GM18858 (cell line): ENCODE results near the gene CEP112.

ENCODE experiments used
- ATAC-seq: cut with Tn5 transposase; IDR thresholded peaks from one replicate; pipeline ENCODE4 v1.9.1; 2021; ENCODE audit not compliant: unreplicated experiment

Gene CEP112

DNA sequence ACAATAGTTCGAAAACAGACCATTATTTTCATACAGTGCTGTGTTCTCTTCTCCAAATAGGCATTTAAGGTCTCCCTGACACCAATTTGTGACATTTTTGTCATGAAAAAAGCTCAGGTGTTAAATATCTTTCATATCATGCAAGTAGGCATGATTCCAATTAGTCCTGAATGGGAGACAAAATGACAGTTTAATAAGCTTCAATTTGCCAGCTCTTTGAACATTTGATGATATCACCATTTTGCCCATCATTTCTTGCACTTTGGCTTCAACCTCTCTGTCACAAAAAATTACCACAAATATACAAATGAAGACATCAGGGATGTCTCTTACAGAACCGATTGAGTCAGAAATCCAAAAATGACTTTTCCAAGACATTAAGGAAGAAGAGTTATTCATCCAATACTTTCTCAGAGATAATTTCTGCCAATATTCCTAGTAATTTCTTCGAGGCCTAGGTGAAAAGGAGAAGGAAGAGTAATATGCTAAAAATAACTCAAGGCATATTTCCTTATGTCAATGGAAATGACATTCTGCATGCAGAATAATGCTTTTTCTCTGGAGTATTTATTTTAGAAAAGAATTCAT lies 298.1 kb downstream of the CEP112 start:
- no peak for ATAC-seq

DNA sequence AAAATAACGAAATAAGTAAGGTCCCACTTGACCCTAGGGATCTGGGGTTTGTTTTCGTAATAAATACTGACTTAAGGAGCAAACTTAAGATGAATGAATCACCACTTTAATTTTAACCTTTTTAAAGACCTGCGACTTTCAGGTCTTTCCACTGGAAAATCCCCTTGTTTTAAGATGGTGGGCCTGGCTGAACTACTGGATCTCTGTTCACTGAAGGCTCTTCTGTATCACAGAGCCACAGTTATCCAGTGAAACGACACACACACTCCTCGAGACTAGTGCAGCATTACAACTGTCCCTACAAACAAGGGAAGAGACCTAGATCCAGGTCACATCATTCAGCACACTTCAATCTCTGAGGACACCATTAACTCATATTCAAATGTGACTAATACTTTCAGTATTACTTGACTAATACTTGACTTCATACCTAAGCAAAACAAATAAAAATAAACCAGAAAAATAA lies 299.0 kb downstream of the CEP112 start:
- ATAC-seq: no peak

DNA sequence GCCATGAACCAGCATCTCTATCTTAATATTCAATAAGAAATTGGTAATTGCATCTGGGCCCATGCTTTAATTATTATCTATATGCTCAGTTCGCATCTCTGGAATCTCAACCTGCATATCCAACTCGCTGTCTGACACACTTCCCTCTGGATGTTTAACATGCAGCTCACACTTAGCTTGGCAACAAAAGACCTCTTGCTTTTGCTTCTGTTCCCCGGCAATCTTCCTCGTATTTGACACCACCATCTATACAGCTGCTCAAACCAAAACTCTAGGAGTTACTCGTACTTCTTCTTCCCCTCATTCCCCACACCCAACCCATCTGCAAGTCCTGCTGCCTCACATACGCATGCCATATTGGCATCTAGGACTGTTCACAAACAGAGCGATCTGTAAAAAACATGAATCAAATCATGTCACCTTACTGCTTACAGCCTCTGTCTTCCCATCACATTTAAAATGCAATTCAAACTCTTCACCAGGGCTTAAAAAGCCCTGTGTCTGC lies 300.6 kb downstream of the CEP112 start:
- ATAC-seq: no peak

DNA sequence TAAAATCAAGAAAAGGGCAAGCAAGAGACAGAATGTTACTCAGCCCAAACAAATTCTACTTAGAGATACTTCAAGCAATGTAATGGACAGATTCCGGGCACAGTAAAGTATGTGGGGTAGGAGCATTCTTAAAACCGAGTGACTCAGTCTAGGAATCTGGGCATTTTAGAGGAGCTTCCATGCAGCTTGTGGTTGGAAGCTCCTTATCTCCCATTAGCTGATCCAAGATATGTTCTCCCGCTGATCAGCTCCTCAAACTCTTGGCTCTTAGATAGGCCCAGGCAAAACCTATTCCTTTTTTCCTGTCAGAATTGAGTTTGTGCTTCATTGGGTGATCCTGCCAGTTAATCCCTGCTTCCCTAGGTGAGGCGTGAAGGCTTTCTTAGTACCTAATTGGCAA lies 303.3 kb downstream of the CEP112 start:
- no peak for ATAC-seq

DNA sequence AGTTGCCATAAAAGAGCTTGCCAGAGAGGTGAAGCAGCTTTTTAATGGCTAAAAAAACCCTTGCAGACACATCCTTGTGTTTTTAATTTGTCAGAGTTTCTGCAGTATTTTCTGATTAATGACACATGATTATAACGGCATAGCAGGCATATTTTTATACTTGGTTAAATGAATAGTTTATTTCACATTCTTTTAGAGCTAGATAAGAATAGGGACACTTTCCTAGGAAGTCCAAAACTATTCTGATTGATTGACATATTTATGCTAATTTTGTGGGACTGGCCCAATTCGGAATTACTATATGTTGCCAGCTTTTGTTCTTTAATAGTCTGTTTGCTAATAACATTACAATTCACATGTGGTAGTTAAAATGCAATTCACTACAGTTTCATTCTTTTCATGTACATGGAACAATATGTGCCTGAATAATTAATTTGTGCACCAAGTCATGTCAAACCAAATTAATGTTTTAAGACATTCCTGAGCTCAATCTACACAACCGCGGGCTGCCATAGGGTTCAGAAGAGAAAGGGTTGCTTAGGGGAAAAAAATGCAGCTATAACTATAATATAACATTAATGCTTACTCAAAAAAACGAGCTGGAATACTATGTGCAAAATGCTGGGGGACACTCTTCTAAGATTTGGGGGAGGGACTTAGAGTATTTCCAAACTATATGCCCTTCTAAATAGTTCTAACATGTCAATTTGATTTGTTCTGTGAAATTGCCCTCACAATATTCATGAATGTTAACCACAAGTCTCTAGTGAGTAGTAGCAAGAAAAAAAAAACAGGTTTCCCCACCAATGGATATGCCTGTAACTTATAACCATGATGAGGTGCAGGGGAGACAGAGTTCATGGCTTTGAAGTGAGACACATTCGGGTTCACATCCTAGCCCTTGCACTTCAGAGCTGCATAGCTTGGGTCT lies 305.4 kb downstream of the CEP112 start:
- ATAC-seq: no peak

DNA sequence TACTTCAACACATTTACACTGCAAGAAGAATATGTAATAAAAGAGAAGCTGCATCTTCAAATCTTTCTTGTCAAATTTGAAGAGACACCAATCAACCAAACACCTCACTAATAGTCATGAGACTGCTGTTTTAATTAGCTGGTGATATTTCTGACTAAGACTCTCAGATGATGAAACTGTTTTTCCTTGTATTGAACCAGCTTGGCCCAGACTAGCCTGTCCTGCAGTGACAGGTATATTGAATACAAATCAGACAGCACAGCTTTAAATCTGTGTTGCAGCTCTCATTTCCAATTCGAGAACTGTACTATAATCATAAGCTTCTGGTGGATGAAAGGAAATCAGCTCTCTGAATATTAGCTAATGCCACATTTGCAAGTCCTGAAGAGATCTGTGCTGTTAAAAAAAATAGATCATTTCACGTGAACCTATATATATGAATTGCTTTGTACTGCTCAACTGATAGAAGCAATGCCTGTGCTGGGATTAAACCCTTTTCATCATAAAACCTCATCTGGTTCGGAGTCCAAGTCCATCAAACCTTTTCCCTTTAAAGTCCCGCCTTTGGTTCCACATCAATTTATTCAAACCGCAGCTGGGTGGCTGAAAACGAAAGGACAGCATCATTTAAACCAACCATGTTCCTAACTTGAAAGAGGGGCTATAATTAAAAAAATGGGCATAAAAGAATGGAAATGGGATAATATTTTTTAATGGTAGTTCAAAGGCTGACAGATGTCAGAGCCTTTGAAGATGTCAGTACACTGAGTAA lies 306.2 kb downstream of the CEP112 start:
- no peak for ATAC-seq

DNA sequence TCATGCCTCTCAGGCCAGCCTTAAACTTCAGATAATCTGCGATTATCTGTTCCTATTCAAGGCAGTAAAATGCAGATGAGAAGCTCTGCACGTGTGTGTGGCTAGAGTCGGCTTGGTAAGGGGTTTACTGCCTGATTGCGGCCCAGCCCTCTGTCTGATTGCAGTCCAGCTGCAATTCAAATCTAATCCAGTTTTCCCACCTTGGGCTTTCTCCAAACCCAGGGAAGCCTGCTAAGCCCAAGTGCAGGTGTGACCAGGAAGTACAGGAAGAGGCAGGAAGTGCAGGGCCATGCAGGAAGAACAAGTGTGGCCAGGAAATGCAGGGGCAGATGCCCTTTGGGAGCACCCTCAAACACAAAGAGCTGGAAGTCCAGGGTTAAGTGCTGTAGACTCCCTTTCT lies 314.9 kb downstream of the CEP112 start:
- ATAC-seq: no peak

DNA sequence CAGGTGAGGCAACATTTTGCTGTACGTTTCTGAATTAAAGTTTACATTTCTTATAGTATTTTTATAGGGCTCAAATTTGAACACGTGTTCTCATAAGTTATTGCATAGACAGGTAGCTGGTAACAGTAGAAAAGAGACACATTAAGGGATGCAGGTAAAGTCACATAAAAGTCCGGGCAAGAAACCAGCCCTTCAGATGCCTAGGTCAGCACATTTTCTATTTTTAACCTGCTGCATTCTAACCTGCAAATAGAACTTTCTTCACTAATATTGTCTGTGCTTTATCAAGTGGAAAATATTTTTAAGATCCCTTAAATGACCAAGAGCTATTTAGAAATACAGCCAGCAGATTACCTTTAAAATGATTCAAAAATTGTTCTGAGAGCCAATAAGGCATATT lies 323.1 kb downstream of the CEP112 start:
- no peak for ATAC-seq

DNA sequence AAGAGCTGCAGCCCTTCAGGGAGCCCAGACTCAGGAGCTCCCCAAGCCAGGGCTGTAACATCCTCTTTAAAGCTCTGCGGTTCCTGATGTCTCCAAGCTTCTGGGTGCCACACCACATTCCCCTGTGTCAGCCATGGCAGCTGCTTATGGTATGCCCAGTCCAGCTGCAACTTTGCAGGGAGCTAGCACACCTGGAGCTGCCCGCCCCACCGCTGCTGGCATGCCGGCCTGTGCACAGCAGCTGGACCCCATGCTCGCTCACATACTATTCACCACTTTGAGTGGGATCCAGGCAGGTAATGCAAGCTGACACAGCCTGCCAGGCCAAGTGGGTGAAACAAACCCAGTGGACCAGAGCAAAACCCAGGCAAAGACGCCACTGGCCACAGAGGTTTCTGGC lies 324.9 kb downstream of the CEP112 start:
- no peak for ATAC-seq

DNA sequence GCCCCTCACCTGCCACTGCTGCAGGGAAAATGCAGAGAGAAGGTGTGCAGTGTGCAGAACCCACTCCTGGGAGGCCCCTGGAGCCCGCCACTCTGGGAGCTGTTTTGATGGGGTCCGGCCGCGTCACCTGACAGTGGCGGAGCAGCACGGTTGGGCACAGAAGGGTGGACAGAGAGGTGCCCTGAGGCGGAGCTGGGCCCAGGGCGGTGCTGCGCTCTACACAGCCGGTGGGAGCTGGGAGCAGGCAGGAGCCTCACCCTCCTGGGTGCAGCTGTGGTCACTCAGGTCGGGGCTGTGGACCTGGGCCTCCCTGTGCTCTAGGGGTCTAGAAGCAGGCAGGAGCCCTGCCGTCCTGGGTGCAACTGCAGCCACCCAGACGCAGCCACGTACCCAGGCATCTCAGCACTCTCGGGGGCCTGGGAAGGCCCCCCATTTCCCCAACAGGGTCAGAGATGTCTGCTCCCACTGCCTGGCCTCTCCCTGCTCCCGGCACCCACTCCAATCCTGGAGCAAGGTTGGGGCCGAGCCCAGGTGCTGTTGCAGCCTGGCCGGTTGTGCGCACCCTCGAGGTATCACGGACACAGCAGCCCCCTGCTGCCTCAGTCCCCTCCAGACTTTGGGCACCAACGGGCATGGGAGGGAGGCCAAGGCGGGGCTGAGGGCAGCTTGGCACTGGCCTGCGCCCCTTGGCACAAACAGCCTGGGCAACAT lies 326.1 kb downstream of the CEP112 start:
- no peak for ATAC-seq

DNA sequence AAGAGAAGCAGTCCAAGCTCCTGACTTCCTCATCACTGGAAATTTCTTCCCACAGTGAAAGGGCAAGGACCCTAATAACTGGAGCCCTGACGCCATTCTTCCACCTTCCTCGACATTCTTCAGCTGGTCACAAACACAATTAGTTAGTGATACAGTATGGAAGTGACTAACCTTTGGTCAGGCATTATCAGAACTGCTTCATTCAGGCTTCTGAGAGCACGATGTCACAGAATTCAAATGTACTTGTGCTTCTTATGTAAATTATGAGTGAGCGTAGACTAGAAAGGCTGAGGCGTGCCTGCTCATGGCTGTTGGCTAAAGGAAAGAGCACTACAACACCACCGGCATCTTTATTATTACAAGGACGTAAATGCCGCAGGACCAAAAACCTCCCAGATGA lies 327.5 kb downstream of the CEP112 start:
- no peak for ATAC-seq

DNA sequence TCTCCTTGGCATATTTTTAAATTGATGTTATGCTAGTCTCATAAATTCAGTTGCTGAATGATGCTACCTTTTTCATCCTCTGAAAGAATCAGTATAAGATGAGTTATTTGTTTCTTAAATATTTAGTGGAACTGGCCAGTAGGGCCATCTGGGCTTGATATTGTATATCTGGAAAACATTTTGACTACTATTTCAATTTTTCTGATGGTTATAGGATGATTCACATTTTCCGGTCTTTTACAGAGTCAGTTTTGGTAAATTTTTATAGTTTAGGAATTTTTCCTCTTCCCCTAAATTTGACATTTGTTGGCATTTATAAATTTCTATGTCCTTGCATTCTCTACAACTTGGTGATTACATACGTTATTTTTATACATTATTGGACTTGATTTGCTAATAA lies 334.2 kb downstream of the CEP112 start:
- no peak for ATAC-seq

DNA sequence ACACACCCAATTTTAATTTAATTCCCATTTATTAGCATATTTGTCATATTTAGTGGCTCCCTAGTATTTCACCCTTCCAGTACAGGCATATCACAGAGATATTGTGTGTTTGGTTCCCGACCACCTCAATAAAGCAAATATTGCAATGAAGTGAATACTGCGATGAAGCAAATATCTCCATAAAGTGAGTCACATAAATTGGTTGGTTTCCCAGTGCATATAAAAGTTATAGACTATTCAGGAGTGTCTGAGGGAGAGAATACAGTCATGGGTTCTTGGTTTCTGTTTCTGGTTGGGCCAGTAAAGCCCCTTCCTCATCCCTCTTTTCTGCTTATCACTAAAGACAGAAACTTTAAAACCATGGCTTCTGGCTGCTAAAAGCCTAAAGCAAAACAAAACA lies 335.1 kb downstream of the CEP112 start:
- ATAC-seq: no peak

DNA sequence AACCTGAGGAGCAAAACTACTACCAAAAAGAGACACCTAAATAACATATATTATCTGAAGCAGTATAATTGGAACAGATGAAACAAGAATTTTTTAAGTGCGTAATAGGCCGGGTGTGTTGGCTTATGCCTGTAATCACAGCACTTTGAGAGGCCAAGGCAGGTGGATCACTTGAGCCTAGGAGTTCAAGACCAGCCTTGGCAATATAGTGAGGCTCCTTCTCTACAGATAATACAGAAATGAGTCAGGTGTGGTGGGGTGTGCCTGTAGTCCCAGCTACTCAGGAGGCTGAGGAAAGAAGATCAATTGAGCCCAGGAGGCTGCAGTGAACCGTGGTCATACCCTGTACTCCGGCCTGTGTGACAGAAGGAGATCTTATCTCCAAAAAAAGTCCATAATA lies 336.3 kb downstream of the CEP112 start:
- no peak for ATAC-seq

DNA sequence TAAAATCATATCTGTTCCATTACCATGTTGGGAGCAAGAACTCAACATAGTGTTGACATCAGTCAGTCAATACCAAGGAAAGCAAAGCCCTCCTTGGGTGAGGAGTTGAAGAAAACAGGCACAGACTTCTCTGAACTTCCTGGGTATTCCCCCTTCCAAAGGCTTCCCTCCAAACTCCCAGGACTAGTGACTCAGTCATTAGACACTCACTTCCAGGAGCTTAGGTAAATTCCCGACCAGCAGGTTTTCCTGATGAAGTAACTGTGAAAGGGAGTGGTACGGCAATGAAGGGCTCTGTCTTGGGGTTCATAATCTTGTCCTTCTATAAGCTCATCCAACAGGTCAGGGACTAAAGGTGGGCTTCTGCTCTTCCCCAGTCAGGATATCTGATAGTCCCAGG lies 336.7 kb downstream of the CEP112 start:
- ATAC-seq: no peak

DNA sequence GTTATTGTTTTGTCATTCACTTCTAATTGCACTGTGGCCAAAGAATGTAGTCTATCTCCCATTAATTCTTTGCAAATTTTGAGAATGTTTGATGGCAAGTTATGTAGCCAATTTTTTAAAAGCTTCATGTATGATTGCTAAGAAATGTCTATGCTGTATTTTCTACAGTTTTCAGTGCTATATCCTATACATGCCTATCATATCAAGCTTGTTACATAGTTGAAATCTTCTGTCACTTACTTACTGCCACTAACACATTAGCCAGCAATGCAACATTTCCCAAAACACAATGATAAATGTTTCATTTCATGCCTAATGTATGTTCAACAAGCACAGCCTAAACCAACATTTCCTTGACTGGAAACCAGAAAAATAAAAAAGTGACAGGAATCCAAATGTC lies 338.1 kb downstream of the CEP112 start:
- no peak for ATAC-seq

DNA sequence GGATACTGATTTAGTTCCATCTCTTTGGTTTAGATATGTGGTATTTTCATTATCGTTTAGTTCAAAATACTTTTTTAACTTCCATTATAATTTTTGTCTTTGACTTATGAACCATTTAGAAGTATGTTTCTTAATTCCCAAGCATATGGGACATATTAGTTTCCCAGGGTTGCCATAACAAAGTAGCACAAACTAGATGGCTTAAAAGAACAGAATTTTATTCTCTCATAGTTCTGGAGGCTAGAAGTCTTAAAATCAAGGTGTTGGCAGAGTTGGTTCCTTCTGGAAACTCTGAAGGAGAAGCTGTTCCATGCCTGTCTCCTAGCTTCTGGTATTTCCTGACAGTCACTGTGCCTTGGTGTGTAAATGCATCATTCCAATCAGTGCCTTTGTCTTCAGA lies 339.0 kb downstream of the CEP112 start:
- no peak for ATAC-seq

DNA sequence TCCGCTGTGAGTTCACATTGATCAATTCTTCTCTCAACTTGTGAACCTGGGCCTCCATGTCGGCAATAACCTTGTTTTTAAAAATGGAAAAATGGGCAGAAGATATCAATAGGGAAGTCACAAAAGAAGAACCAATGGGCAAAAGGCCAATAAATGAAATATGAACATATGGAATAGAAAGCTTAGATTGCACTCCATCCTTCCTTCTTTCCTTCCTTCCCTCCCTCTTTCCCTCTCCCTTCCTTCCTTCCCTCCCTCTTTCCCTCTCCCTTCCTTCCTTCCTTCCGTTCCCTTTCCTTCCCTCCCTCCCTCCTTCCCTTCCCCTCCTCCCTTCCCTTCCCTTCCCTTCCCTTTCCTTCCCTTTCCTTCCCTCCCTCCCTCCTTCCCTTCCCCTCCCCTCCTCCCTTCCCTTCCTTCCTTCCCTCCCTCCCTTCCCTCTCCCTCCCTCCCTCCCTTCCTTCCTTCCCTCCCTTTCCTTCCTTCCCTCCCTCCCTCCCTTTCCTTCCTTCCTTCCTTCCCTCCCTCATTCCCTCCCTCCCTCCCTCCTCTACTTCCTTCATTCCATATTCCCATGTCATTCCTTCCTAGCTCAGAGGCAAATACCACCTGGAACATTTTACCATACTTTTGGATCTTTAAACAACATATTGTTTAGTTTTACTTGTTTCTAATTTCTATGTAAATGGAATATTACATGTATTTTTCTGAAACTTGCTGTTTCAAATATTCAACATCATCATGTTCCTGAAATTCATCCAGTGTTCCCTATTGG lies 339.8 kb downstream of the CEP112 start:
- no peak for ATAC-seq

DNA sequence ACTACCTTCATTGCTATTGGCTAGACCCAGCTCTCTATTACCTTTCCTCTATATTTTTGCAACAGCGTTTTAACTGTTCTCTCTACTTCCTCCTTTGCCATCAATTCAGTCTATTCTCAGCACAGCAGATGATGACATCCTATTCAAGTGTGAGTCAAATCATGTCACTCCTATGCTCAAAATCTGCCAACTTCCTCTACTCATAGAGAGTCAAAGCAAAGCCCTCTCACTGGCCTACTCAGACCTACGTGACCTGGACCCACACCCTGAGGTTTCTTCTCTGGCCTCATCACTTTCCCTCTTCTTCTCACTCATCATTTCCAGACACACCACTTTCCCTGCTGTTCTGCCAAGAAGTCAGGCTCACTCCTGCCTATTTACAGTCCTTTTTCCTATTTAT lies 341.4 kb downstream of the CEP112 start:
- peak; percentile 65 for ATAC-seq

DNA sequence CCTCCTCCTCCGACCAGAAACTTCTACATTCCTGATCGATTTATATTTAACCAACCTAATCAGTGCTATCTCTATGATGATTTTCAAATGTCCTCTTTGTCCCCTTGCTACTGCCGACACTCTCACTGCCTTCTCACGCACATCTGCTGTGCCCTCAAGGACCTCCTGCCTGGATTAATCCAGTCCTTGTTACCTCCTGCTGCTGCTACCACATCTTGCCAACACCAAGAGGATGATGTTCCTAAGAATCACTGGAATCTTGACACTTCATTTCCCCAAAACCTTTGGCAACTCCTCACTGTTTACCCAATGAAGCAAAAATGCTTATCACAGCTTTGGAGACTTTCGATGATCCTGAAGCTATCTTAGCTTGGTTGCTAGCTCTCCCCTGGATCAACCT lies 343.2 kb downstream of the CEP112 start:
- no peak for ATAC-seq
